Activated effector memory CD4-positive, alpha-beta T cell treated with Interleukin-2 at 50 U/mL for 16 hours (primary cell): ENCODE measurements around the gene HGD.
"Not testable (repeated sequence)": the region's sequence is repeated elsewhere in the genome, so short reads cannot be mapped to it uniquely, and the experiment has no call there.

Source experiments
- DNase-seq: peaks from one replicate; pipeline ENCODE4 v3.0.0-alpha.2; 2020

HGD gene

GRCh38 chr3:120678331-120678947 is 3.6 kb downstream of the HGD start:
- no peak for DNase-seq

- not testable (repeated sequence) for DNase-seq
These were observed 4.8 kb downstream of the HGD start for GRCh38 chr3:120677193-120677592.

- DNase-seq: no peak
These were observed 8.9 kb downstream of the HGD start for GRCh38 chr3:120673116-120673515.

GRCh38 chr3:120670576-120670975 is 11.5 kb downstream of the HGD start:
- DNase-seq: no peak

- DNase-seq: no peak
These were observed 17.1 kb downstream of the HGD start for GRCh38 chr3:120664926-120665325.

GRCh38 chr3:120661945-120662344 is 20.1 kb downstream of the HGD start:
- no peak for DNase-seq

GRCh38 chr3:120661106-120661905 is 20.7 kb downstream of the HGD start:
- DNase-seq: no peak

GRCh38 chr3:120659834-120660233 is 22.2 kb downstream of the HGD start:
- no peak for DNase-seq

GRCh38 chr3:120659285-120659684 is 22.8 kb downstream of the HGD start:
- DNase-seq: no peak

GRCh38 chr3:120652896-120653545 is 29.0 kb downstream of the HGD start:
- DNase-seq: no peak

GRCh38 chr3:120652281-120652680 is 29.8 kb downstream of the HGD start:
- DNase-seq: no peak

GRCh38 chr3:120650311-120650710 is 31.7 kb downstream of the HGD start:
- no peak for DNase-seq

GRCh38 chr3:120649830-120650233 is 32.2 kb downstream of the HGD start:
- no peak for DNase-seq

GRCh38 chr3:120648290-120648689 is 33.7 kb downstream of the HGD start:
- no peak for DNase-seq

- no peak for DNase-seq
These were observed 35.1 kb downstream of the HGD start for GRCh38 chr3:120646771-120647432.

GRCh38 chr3:120645083-120645845 is 36.8 kb downstream of the HGD start:
- DNase-seq: no peak

- no peak for DNase-seq
These were observed 39.6 kb downstream of the HGD start for GRCh38 chr3:120642368-120642948.

GRCh38 chr3:120641696-120642246 is 40.3 kb downstream of the HGD start:
- no peak for DNase-seq

- DNase-seq: no peak
These were observed 41.8 kb downstream of the HGD start for GRCh38 chr3:120640231-120640630.

- DNase-seq: not testable (repeated sequence)
These were observed 43.2 kb downstream of the HGD start for GRCh38 chr3:120638820-120639219.

- no peak for DNase-seq
These were observed 44.0 kb downstream of the HGD start for GRCh38 chr3:120637851-120638559.
